Activated naive CD8-positive, alpha-beta T cell treated with anti-CD3 and anti-CD28 coated beads, Interleukin-2, amount 10 ng/mL, durations not matched to agents 7 days and 5 days (primary cell): ENCODE measurements around the gene RAB36. TPM values are rescaled to one million over a fixed set of nuclear protein-coding genes. Genes with fewer than 3 reads are reported as not detected.

Experiments used
- ATAC-seq: fragments of 150-1000 bp; cut with Tn5 transposase; one replicate; pipeline ENCODE4 v1.10.0; 2021; ENCODE audit warnings: low read depth, moderate library complexity
- POLR2A ChIA-PET: fragments of 350-600 bp; sonication (Branson Sonifier 250); formaldehyde crosslinking; loops from one replicate; lab custom pipeline; 2021; ENCODE audit warnings: antibody characterized with exemption; lab: Charles Lee
- DNase-seq: peaks from one replicate; pipeline ENCODE4 v3.0.0; 2021
- H3K27ac Mint-ChIP-seq: one replicate; pipeline ENCODE4 v1.8.0; 2022; ENCODE audit warnings: mild to moderate bottlenecking, mixed read lengths
- H3K27me3 Mint-ChIP-seq: one replicate; pipeline ENCODE4 v1.8.0; 2022; ENCODE audit warnings: mild to moderate bottlenecking, moderate library complexity, mixed read lengths
- H3K36me3 Mint-ChIP-seq: one replicate; pipeline ENCODE4 v1.8.0; 2021; ENCODE audit warnings: mild to moderate bottlenecking, mixed read lengths
- H3K4me1 Mint-ChIP-seq: one replicate; pipeline ENCODE4 v1.8.0; 2021; ENCODE audit warnings: mixed read lengths
- H3K4me3 Mint-ChIP-seq: one replicate; pipeline ENCODE4 v1.8.0; 2022; ENCODE audit warnings: mild to moderate bottlenecking, moderate library complexity, mixed read lengths
- H3K9me3 Mint-ChIP-seq: one replicate; pipeline ENCODE4 v1.8.0; 2021; ENCODE audit warnings: mixed read lengths
- total RNA-seq, 2 experiments: library from RNA; stranded (reverse); gene quantifications; one replicate each; pipeline ENCODE4 v1.2.3, GENCODE V29; 2021

The RAB36 gene
- total RNA-seq, 2 experiments from 2014 or later: 0.68 to 1.3 TPM

DNA sequence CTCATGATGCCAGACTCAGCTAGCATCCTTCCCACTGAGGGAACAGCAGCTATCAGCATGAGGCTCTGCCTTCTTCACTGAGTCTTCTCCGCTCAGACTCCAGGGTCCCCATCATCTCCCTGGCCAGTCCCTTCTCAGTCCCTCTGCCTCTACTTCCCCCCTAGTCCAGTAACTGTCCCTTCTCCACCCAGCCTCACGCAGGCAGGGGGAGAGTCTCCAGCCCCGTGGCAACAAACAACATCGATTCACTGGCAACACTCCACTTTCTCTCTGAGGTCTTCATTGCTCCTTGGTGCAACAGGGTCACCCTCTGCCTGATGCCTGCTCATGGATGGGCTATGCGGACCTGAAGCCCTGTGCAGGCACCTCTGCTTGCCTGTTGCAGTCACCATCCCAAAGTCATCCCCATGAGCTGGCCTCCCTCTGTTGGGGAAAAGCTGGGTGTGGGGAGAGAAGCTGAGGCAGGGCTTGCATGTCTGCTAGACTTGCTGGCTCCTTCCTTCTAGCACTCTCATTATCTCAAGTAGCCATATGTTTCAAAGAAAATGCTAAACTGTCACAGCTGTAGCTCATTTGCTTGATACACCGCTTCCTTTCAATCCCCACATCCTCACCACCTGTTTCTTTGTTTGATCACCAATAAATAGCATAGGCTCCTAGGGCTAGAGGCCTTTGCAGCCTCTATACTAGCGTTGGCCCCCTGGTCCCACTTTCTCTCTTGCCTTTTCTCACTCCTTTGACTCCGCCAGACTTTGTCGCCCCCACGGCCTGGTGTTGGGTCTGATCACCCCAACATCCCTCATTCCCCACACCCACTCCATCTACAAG lies 30.8 kb downstream of the RAB36 start:
- POLR2A ChIA-PET: interaction anchor here (1.4 to 1.8 kb wide), 2 partner anchors 10 to 106 kb away, joined by 3 to 7 read pairs; no protein-coding TSS in a partner anchor
- Mint-ChIP-seq H3K4me1 (peaks cover 28% of the 10 kb centered on the region), H3K9me3 (peaks cover 14% of the 10 kb centered on the region), H3K4me3 (peak overlapping the region; percentile 3), H3K27ac (peak overlapping the region; percentile 55), H3K27me3 (peaks cover 2% of the 10 kb centered on the region), H3K36me3 (peaks cover 13% of the 10 kb centered on the region)
- ATAC-seq (no peak), DNase-seq (no peak)

DNA sequence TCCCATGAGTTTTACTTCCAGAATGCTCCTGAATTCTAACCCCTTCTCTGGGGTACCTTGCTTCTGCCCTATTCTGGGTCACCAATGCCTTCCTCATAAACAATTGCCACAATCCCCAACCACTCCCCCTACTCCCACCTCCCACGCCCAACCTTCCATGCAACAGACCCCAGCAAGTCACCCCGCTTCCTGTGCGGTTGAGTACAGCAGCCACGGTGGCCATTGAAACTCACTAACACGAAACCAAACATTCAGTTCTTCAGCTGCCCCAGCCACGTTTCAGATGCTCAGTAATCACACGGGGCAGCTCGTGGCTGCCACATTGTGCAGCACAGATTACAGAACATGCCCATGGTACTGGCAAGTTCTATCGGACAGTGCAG lies 31.4 kb downstream of the RAB36 start:
- DNase-seq (no peak), ATAC-seq (no peak)
- Mint-ChIP-seq H3K27me3 (peaks cover 2% of the 10 kb centered on the region), H3K9me3 (peaks cover 14% of the 10 kb centered on the region), H3K27ac (peak overlapping the region; percentile 22), H3K4me1 (peaks cover 28% of the 10 kb centered on the region), H3K4me3 (no peak overlapping the region), H3K36me3 (peaks cover 13% of the 10 kb centered on the region)
- POLR2A ChIA-PET: interaction anchor here (1.4 to 1.8 kb wide), 2 partner anchors 9 to 105 kb away, joined by 3 to 7 read pairs; no protein-coding TSS in a partner anchor

DNA sequence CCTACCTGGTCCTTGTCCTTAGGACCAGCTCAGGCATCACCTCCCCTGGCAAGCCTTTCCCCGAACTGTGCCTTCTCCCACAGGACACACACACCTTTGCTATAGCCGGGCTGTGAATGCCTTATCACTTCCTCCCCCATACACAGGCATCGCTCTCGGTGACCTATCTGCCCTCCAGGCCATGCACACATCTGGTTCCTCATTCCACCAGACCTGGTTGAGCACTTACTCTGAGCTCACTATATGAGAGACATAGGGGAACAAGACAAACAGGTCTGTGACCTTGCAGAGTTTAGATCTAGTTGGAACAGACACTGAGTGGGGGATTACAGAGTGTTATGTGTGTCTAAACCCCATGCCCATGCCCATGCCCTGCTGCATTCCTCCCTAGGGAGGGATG lies 31.9 kb downstream of the RAB36 start:
- H3K36me3 Mint-ChIP-seq: peaks cover 13% of the 10 kb centered on the region
- ATAC-seq: no peak
- H3K27me3 Mint-ChIP-seq: peaks cover 2% of the 10 kb centered on the region
- no peak overlapping the region for H3K4me3 Mint-ChIP-seq
- POLR2A ChIA-PET: interaction anchor here (1.4 to 2.7 kb wide), 2 partner anchors 9 to 105 kb away, joined by 3 to 11 read pairs; no protein-coding TSS in a partner anchor
- H3K27ac Mint-ChIP-seq: no peak overlapping the region
- DNase-seq: no peak
- peaks cover 33% of the 10 kb centered on the region for H3K4me1 Mint-ChIP-seq
- peaks cover 14% of the 10 kb centered on the region for H3K9me3 Mint-ChIP-seq

GRCh38 chr22:23178512-23179254 lies 33.4 kb downstream of the RAB36 start:
- H3K4me3 Mint-ChIP-seq: peak overlapping the region; percentile 6
- POLR2A ChIA-PET: interaction anchor here (0.7 to 2.7 kb wide), 2 partner anchors 103 to 1041 kb away, joined by 6 to 11 read pairs; no protein-coding TSS in a partner anchor
- DNase-seq (peak; percentile 75), ATAC-seq (no peak)
- peaks cover 2% of the 10 kb centered on the region for H3K27me3 Mint-ChIP-seq
- peaks cover 48% of the 10 kb centered on the region for H3K4me1 Mint-ChIP-seq
- peak overlapping the region; percentile 8 for H3K27ac Mint-ChIP-seq
- peaks cover 14% of the 10 kb centered on the region for H3K9me3 Mint-ChIP-seq
- peaks cover 16% of the 10 kb centered on the region for H3K36me3 Mint-ChIP-seq

DNA sequence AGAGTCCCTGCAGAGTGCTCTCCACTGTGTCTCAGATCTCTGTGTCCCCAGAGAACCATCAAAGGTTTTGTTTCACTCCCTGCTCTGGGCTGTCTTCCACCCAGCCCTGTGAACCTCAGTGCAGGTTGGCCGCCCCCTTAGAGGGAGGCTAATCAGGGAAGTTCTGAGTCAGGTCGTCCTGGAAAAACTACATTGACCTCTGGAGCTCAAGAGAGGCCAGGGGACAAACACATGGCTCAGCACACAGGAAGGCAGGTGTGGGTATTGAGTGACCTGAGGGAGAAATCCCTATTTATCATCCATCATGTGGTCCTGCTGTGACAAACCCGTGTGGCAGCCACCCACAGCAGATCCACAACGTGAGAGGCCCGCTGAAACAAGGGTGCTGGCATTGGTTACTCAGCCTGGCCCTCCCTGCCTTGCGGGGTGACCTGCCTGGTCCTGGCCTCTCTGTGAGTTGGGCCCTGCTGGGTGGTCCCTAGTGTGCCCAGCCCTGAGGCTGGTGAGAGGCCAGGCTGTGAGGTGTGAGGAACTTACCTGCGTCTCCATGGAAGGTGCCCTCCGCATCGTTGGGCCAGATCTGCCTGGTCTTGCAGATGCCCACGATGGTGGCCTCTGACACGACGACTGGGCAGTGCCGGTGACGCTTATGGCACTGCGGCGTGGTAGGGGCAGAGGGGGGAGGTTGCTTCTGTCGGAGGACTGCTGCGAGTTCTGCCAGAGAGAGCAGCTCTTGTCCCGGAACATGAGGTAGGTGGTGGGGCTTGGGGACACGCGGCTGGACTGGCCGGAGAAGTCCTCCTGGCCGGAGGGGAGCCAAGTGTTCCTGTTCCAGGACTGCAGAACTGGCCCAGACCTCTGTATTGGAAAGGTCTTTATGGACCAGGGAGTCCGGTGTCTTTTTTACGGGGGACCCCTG lies 34.4 kb downstream of the RAB36 start:
- Mint-ChIP-seq H3K36me3 (peaks cover 17% of the 10 kb centered on the region), H3K27ac (peak overlapping the region; percentile 6), H3K4me1 (peaks cover 47% of the 10 kb centered on the region), H3K27me3 (peaks cover 2% of the 10 kb centered on the region), H3K4me3 (peak overlapping the region; percentile 68), H3K9me3 (peaks cover 14% of the 10 kb centered on the region)
- ATAC-seq (no peak), DNase-seq (peak; percentile 44)
- POLR2A ChIA-PET: interaction anchor here (1.6 to 2.7 kb wide), 4 partner anchors 42 to 102 kb away, joined by 5 to 13 read pairs (median 10); no protein-coding TSS in a partner anchor

- peak within 1 kb of the TSS; percentile 35 for H3K27ac Mint-ChIP-seq
- DNase-seq (peak; percentile 77), ATAC-seq (peak; percentile 70)
- peak within 1 kb of the TSS; percentile 80 for H3K4me3 Mint-ChIP-seq
- H3K4me1 Mint-ChIP-seq: peaks cover 47% of the 10 kb centered on the region
- POLR2A ChIA-PET: interaction anchor here (1.6 to 1.7 kb wide), 3 partner anchors 43 to 101 kb away, joined by 5 to 13 read pairs (median 8); no protein-coding TSS in a partner anchor
- peaks cover 19% of the 10 kb centered on the region for H3K36me3 Mint-ChIP-seq
- peaks cover 2% of the 10 kb centered on the region for H3K27me3 Mint-ChIP-seq
- peaks cover 14% of the 10 kb centered on the region for H3K9me3 Mint-ChIP-seq
These were observed 35.1 kb downstream of the RAB36 start, which contains the start of gene BCR for GRCh38 chr22:23180301-23180892. BCR (plus strand) TSS chr22:23180509; CDS start chr22:23180961, 452 bp downstream.

DNA sequence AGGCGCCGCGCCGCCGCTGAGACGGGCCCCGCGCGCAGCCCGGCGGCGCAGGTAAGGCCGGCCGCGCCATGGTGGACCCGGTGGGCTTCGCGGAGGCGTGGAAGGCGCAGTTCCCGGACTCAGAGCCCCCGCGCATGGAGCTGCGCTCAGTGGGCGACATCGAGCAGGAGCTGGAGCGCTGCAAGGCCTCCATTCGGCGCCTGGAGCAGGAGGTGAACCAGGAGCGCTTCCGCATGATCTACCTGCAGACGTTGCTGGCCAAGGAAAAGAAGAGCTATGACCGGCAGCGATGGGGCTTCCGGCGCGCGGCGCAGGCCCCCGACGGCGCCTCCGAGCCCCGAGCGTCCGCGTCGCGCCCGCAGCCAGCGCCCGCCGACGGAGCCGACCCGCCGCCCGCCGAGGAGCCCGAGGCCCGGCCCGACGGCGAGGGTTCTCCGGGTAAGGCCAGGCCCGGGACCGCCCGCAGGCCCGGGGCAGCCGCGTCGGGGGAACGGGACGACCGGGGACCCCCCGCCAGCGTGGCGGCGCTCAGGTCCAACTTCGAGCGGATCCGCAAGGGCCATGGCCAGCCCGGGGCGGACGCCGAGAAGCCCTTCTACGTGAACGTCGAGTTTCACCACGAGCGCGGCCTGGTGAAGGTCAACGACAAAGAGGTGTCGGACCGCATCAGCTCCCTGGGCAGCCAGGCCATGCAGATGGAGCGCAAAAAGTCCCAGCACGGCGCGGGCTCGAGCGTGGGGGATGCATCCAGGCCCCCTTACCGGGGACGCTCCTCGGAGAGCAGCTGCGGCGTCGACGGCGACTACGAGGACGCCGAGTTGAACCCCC lies 35.8 kb downstream of the RAB36 start:
- Mint-ChIP-seq H3K4me3 (peak overlapping the region; percentile 80), H3K36me3 (peaks cover 15% of the 10 kb centered on the region), H3K27ac (peak overlapping the region; percentile 35), H3K27me3 (no peaks in the 10 kb centered on the region), H3K9me3 (peaks cover 10% of the 10 kb centered on the region), H3K4me1 (peaks cover 46% of the 10 kb centered on the region)
- peak; percentile 11 for ATAC-seq
- DNase-seq: peak; percentile 70
- POLR2A ChIA-PET: interaction anchor here (0.7 to 1.7 kb wide), 5 partner anchors 36 to 101 kb away, joined by 3 to 13 read pairs (median 5); no protein-coding TSS in a partner anchor

DNA sequence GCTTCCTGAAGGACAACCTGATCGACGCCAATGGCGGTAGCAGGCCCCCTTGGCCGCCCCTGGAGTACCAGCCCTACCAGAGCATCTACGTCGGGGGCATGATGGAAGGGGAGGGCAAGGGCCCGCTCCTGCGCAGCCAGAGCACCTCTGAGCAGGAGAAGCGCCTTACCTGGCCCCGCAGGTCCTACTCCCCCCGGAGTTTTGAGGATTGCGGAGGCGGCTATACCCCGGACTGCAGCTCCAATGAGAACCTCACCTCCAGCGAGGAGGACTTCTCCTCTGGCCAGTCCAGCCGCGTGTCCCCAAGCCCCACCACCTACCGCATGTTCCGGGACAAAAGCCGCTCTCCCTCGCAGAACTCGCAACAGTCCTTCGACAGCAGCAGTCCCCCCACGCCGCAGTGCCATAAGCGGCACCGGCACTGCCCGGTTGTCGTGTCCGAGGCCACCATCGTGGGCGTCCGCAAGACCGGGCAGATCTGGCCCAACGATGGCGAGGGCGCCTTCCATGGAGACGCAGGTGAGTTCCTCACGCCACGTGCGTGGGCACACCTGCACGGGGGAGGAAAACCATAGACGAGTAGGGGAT lies 36.5 kb downstream of the RAB36 start:
- DNase-seq (peak; percentile 42), ATAC-seq (no peak)
- peaks cover 10% of the 10 kb centered on the region for H3K36me3 Mint-ChIP-seq
- H3K9me3 Mint-ChIP-seq: peaks cover 4% of the 10 kb centered on the region
- H3K4me3 Mint-ChIP-seq: peak overlapping the region; percentile 80
- peaks cover 40% of the 10 kb centered on the region for H3K4me1 Mint-ChIP-seq
- no peak overlapping the region for H3K27ac Mint-ChIP-seq
- POLR2A ChIA-PET: interaction anchor here (1.7 kb wide), 1 partner anchor 100 kb away, joined by 5 read pairs; no protein-coding TSS in a partner anchor
- no peaks in the 10 kb centered on the region for H3K27me3 Mint-ChIP-seq

DNA sequence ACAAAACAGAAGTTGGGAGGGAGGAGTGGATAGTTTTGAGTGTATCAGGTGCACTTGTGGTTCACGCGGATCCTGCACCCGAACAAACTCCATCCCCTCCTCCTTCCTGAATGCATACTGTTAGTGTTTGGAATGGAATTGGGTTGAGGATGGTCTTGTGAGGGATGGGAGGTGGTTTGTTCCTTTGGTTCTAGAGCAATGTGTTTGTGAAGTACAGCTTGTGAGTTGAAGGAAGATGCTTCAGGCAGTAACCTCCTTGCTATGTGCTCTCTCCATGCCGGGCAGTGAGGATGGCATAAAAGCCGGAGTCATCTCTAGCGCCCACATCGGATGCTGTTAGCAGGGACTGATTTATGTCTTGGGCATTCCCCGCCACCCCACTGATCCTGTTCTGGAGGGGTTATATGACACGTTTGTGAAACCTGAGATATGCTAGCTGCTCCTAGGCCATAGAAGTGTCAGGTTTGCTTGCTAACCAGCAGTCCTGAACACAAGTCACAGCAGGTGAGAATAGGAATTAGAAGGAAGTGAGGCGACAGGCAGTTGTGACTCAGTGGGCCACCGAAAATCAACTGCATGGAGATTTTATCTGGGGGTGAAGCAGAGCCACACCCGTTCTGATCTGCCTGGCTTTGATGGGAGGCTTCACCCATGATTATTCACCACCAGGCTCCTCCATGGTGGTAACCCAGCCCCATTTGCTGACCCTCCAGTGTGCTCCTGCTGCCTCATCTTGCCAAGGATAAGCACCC lies 37.2 kb downstream of the RAB36 start:
- no peaks in the 10 kb centered on the region for H3K9me3 Mint-ChIP-seq
- ATAC-seq: no peak

DNA sequence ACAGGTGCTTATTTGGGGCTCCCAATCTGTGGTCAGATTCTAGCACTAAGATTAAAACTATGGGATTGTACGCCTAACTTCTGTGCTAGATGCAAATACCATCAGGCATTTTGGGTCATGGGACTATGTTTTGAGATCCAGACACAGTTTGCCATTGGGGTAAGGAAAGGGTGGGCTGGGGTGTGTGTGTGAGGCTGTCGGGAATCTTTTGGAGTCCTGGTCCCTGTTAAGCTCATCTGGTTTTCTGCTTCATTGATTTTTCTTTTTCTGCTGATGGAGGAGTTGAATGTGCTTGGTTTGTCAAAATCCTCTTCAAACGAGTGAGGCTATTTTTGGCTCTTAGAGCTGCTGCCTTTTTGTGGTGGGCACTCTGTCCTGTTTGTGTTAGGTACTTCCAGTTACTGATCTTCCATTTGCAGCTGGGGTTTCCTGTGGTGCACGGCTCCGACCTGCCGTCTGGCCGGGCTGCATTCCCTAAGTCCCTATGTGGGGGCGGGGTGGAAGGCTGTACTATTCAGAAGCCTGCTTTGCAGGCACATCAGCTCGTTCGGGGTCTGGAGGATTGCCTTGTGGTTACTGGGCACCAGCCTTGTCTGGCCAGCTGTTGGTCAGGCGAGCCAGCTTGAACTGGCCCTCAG lies 37.9 kb downstream of the RAB36 start:
- Mint-ChIP-seq H3K36me3 (peaks cover 11% of the 10 kb centered on the region), H3K4me3 (peak overlapping the region; percentile 80), H3K4me1 (peaks cover 35% of the 10 kb centered on the region), H3K9me3 (no peaks in the 10 kb centered on the region), H3K27ac (no peak overlapping the region), H3K27me3 (no peaks in the 10 kb centered on the region)
- ATAC-seq (no peak), DNase-seq (no peak)
- POLR2A ChIA-PET: no interaction called here

More for the DNA sequence above, 37.2 kb downstream of the RAB36 start:
- Mint-ChIP-seq H3K4me3 (peak overlapping the region; percentile 80), H3K4me1 (peaks cover 35% of the 10 kb centered on the region), H3K36me3 (peaks cover 7% of the 10 kb centered on the region), H3K27ac (peak overlapping the region; percentile 22), H3K27me3 (no peaks in the 10 kb centered on the region)
- DNase-seq: no peak
- POLR2A ChIA-PET: no interaction called here
